SU-DHL-6 (cell line): ENCODE data around the gene TXNDC11.

Experiments used
- H2AFZ ChIP-seq: fragments of 200-600 bp; sonication (generic); 2 replicates; pipeline ENCODE4 v1.6.1; 2014; ENCODE audit warnings: low read depth, mild to moderate bottlenecking, moderate library complexity, mixed read lengths, antibody characterized with exemption, low read length; ENCODE audit not compliant: severe bottlenecking
- H3F3A ChIP-seq: fragments of 200-600 bp; shearing (Covaris generic); 2 replicates; pipeline ENCODE4 v1.6.0; 2016; ENCODE audit warnings: antibody characterized with exemption, mild to moderate bottlenecking; ENCODE audit not compliant: insufficient read depth
- H3K27ac ChIP-seq: fragments of 200-600 bp; sonication (generic); 2 replicates; pipeline ENCODE4 v1.5.1; 2016; ENCODE audit warnings: low read depth, mild to moderate bottlenecking, low read length, moderate library complexity, mixed read lengths
- H3K27me3 ChIP-seq: fragments of 200-600 bp; sonication (generic), shearing (Covaris generic); 2 replicates; pipeline ENCODE4 v1.6.0; 2014; ENCODE audit warnings: mild to moderate bottlenecking, low read length
- H3K36me3 ChIP-seq: fragments of 200-600 bp; sonication (generic); 2 replicates; pipeline ENCODE4 v1.6.1; 2014; ENCODE audit warnings: mild to moderate bottlenecking, low read length, mixed read lengths
- H3K4me2 ChIP-seq: fragments of 300-600, 200-600 bp; shearing (Covaris generic), sonication (generic); 2 replicates; pipeline ENCODE4 v1.6.0; 2014; ENCODE audit warnings: low read length, low read depth, mild to moderate bottlenecking; ENCODE audit not compliant: poor library complexity, severe bottlenecking
- H3K4me3 ChIP-seq: fragments of 200-600 bp; sonication (generic); 2 replicates; pipeline ENCODE4 v1.5.1; 2014; ENCODE audit warnings: antibody characterized with exemption, low read length, mild to moderate bottlenecking, mixed read lengths; ENCODE audit not compliant: insufficient read depth, poor library complexity, severe bottlenecking
- H3K79me2 ChIP-seq: fragments of 200-600 bp; sonication (generic); 2 replicates; pipeline ENCODE4 v1.6.1; 2014; ENCODE audit warnings: mild to moderate bottlenecking, low read length, moderate library complexity; ENCODE audit not compliant: insufficient read depth
- H3K9ac ChIP-seq: fragments of 200-600 bp; sonication (generic); 2 replicates; pipeline ENCODE4 v1.7.0; 2014; ENCODE audit warnings: mild to moderate bottlenecking, low read length
- H3K9me2 ChIP-seq: fragments of 200-600 bp; sonication (generic); replicated peaks from 2 replicates; pipeline ENCODE4 v1.6.1; 2014; ENCODE audit warnings: low read length; ENCODE audit not compliant: insufficient read depth
- H3K9me3 ChIP-seq: fragments of 200-600 bp; sonication (generic); 2 replicates; pipeline ENCODE4 v1.6.1; 2014; ENCODE audit warnings: low read length, mixed read lengths; ENCODE audit not compliant: insufficient read depth
- H4K20me1 ChIP-seq: fragments of 200-600 bp; sonication (generic); 2 replicates; pipeline ENCODE4 v1.6.1; 2014; ENCODE audit warnings: low read depth, mild to moderate bottlenecking, antibody characterized with exemption, low read length, moderate library complexity, mixed read lengths
- EZH2phosphoT487 ChIP-seq: fragments of 200-600 bp; sonication (generic), shearing (Covaris generic); conservative IDR thresholded peaks from 2 replicates; pipeline ENCODE4 v1.6.1; 2018; ENCODE audit warnings: mild to moderate bottlenecking, antibody characterized with exemption, low read length, moderate library complexity, mixed read lengths
- TF ChIP-seq, protein P1 (sequence below): fragments of 200-600 bp; sonication (generic); IDR thresholded peaks from one replicate; pipeline ENCODE4 v1.5.1; 2017; ENCODE audit warnings: antibody characterized with exemption, mild to moderate bottlenecking, low read length, moderate library complexity; ENCODE audit not compliant: insufficient read depth, poor library complexity, severe bottlenecking

TXNDC11 gene

DNA sequence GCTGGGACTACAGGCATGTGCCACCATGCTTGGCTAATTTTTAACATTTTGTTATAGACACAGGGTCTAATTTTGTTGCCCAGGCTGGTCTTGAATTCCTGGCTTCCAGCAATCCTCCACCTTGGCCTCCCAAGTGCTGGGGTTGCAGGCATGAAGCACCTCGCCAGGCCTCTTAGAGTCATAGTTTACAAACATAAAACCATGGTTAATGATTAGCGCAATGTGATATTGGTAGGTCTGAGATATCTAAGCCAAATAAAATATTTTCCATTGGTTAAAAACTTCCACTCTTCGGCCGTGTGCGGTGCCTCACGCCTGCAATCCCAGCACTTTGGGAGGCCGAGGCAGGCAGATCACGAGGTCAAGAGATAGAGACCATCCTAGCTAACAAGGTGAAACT, 16.6 kb downstream of the TXNDC11 start:
- Histone ChIP-seq H4K20me1 (no peaks in the 10 kb centered on the region), H3K27ac (no peak overlapping the region), H3K9ac (no peak overlapping the region), H3K79me2 (peaks cover 41% of the 10 kb centered on the region), H3K27me3 (no peaks in the 10 kb centered on the region), H2AFZ (no peak overlapping the region), H3K36me3 (peaks cover 35% of the 10 kb centered on the region), H3F3A (peaks cover 3% of the 10 kb centered on the region; the same call in 1 of the 2 replicates), H3K4me2 (no peak overlapping the region), H3K9me3 (no peaks in the 10 kb centered on the region), H3K9me2 (no peaks in the 10 kb centered on the region), H3K4me3 (no peak overlapping the region)
- TF ChIP-seq, protein P1, sequence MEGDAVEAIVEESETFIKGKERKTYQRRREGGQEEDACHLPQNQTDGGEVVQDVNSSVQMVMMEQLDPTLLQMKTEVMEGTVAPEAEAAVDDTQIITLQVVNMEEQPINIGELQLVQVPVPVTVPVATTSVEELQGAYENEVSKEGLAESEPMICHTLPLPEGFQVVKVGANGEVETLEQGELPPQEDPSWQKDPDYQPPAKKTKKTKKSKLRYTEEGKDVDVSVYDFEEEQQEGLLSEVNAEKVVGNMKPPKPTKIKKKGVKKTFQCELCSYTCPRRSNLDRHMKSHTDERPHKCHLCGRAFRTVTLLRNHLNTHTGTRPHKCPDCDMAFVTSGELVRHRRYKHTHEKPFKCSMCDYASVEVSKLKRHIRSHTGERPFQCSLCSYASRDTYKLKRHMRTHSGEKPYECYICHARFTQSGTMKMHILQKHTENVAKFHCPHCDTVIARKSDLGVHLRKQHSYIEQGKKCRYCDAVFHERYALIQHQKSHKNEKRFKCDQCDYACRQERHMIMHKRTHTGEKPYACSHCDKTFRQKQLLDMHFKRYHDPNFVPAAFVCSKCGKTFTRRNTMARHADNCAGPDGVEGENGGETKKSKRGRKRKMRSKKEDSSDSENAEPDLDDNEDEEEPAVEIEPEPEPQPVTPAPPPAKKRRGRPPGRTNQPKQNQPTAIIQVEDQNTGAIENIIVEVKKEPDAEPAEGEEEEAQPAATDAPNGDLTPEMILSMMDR, result no peak
- TF ChIP-seq EZH2phosphoT487, result no peak

DNA sequence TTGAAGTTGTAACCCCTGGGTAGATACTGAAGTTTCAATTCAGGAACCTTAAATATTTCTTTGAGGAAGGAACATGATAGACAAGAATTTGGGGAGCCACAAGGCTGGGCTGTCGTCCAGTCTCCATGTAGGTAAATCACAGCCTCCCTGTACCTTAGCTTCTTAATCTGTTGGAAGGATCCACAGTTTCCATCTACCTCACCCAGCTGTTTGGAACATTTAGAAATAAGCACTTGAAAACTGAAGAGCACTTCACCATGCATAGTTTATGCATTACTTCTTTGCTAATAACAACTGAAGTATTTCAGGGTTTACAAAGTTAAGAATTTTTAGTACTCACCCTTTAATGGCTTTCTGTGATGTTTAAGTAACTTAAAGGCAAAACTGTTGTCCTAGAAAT, 17.2 kb downstream of the TXNDC11 start:
- Histone ChIP-seq H3K4me2 (no peak overlapping the region), H3K4me3 (no peak overlapping the region), H4K20me1 (no peaks in the 10 kb centered on the region), H3F3A (no peaks in the 10 kb centered on the region), H3K27me3 (no peaks in the 10 kb centered on the region), H3K9ac (no peak overlapping the region), H3K36me3 (peaks cover 38% of the 10 kb centered on the region), H3K79me2 (peaks cover 37% of the 10 kb centered on the region), H3K9me3 (no peaks in the 10 kb centered on the region), H2AFZ (no peak overlapping the region), H3K9me2 (no peaks in the 10 kb centered on the region), H3K27ac (no peak overlapping the region)
- TF ChIP-seq, protein P1, result no peak
- TF ChIP-seq EZH2phosphoT487, result no peak

DNA sequence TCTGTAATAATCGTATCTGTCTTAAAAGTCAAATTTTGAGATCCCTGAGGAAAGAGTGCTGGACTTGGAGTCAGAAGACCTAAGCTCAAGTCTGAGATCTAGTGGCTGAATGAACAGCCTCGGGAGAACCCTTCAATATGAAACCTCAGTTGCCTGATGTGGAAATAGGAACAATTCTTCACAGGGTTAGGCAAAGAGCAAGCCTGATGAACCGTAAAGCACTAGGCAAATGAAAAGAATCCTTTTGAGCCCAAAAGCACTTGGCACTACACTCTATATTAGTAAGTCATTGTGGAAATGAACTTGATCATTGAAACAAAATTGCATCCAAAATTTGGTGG, 20.2 kb downstream of the TXNDC11 start:
- TF ChIP-seq, protein P1, result no peak
- TF ChIP-seq EZH2phosphoT487, result no peak
- Histone ChIP-seq H3K27me3 (no peaks in the 10 kb centered on the region), H3K9me3 (no peaks in the 10 kb centered on the region), H3K4me3 (no peak overlapping the region), H4K20me1 (no peaks in the 10 kb centered on the region), H3K9ac (no peak overlapping the region), H2AFZ (no peak overlapping the region), H3K36me3 (peaks cover 46% of the 10 kb centered on the region; the same call in 1 of the 2 replicates), H3K27ac (no peak overlapping the region), H3K9me2 (no peaks in the 10 kb centered on the region), H3K4me2 (no peak overlapping the region), H3F3A (peaks cover 10% of the 10 kb centered on the region; the same call in 1 of the 2 replicates), H3K79me2 (peaks cover 26% of the 10 kb centered on the region)
